HCT116 (cell line): Measurements from ENCODE around the gene IDUA. TPM values are rescaled to one million over a fixed set of nuclear protein-coding genes. Genes with fewer than 3 reads are reported as not detected.
"Not testable (repeated sequence)": the region's sequence is repeated elsewhere in the genome, so short reads cannot be mapped to it uniquely, and the experiment has no call there.

Experiments used
- ATAC-seq: fragments of 200-7000 bp; cut with Tn5 transposase; 2 replicates; pipeline ENCODE4 v1.9.1; 2020; ENCODE audit warnings: mild to moderate bottlenecking, moderate library complexity
- BruUV-seq: library from RNA; stranded (reverse); fragments of 400-500 nt; replicated peaks from 2 replicates; lab custom pipeline; 2021; lab: Mats Ljungman, UMichigan
- CTCF ChIA-PET: fragments of 300-600 bp; sonication (Branson Sonifier 250); formaldehyde crosslinking; loops from one replicate; lab custom pipeline; 2021; ENCODE audit warnings: antibody characterized with exemption; lab: Charles Lee
- POLR2A ChIA-PET: fragments of 300-600, 350-600 bp; sonication (Branson Sonifier 250); formaldehyde crosslinking; loops from one replicate; lab custom pipeline; 2021; ENCODE audit warnings: antibody characterized with exemption; lab: Charles Lee
- RAD21 ChIA-PET, 2 experiments: fragments of 300-600 bp; sonication (Branson Sonifier 250); formaldehyde crosslinking; loops; one replicate each; lab custom pipeline; 2023; ENCODE audit warnings: low total read pairs in 2 of 2; ENCODE audit not compliant: uncharacterized antibody in 2 of 2, unreplicated experiment in 2 of 2, low non-redundant PET in 1 of 2; lab: Charles Lee
- DNase-seq: peaks from one replicate; pipeline ENCODE4 v3.0.0-alpha.2; 2010; ENCODE audit warnings: low read depth, low spot score
- H2AFZ ChIP-seq: fragments of 200-600 bp; shearing (Covaris generic), sonication (generic); 2 replicates; pipeline ENCODE4 v1.6.1; 2017; ENCODE audit warnings: low read depth, mixed run types, mixed read lengths, antibody characterized with exemption, low read length; ENCODE audit not compliant: poor library complexity, severe bottlenecking
- H3K27ac ChIP-seq: 2 replicates; pipeline ENCODE4 v1.5.1; 2012; ENCODE audit warnings: low read depth, low read length
- H3K27me3 ChIP-seq: fragments of 200-600 bp; sonication (generic); 2 replicates; pipeline ENCODE4 v1.6.1; 2016; ENCODE audit warnings: mixed run types, low read length, mixed read lengths; ENCODE audit not compliant: insufficient read depth
- H3K36me3 ChIP-seq, 2 experiments: fragments of 200-500 bp in 1 of 2; fragments of 200-600 bp in 1 of 2; sonication (Bioruptor generic) in 1 of 2; sonication (generic) in 1 of 2; 2 replicates each; pipeline versions ENCODE4 v1.5.1 to v1.6.1; 2014 to 2016; ENCODE audit warnings: low read length in 2 of 2, inconsistent platforms in 1 of 2, mixed read lengths in 1 of 2, mixed run types in 1 of 2; ENCODE audit not compliant: insufficient read depth in 2 of 2, control insufficient read depth in 1 of 2
- H3K4me1 ChIP-seq, 2 experiments: fragments of 200-600 bp in 1 of 2; sonication (generic) in 1 of 2; 2 replicates each; pipeline versions ENCODE4 v1.5.1 to v1.6.1; 2012 to 2017; ENCODE audit warnings: low read length in 2 of 2, inconsistent platforms in 1 of 2, mild to moderate bottlenecking in 1 of 2, mixed read lengths in 1 of 2, mixed run types in 1 of 2, moderate library complexity in 1 of 2; ENCODE audit not compliant: insufficient read depth in 2 of 2, control insufficient read depth in 1 of 2
- H3K4me2 ChIP-seq: fragments of 200-600 bp; sonication (generic); 2 replicates; pipeline ENCODE4 v1.6.1; 2017; ENCODE audit warnings: mixed run types, low read length, mixed read lengths
- H3K4me3 ChIP-seq, 2 experiments: fragments of 200-600 bp in 1 of 2; sonication (generic) in 1 of 2; replicated peaks in 1 of 2; 2 replicates each; pipeline ENCODE4 v1.5.1; 2011 to 2016; ENCODE audit warnings: low read length in 2 of 2, control low read depth in 1 of 2, low read depth in 1 of 2, mild to moderate bottlenecking in 1 of 2, mixed read lengths in 1 of 2, mixed run types in 1 of 2
- H3K79me2 ChIP-seq: fragments of 200-600 bp; sonication (generic); 2 replicates; pipeline ENCODE4 v1.6.1; 2017; ENCODE audit warnings: mild to moderate bottlenecking, mixed run types, low read length, moderate library complexity, mixed read lengths; ENCODE audit not compliant: insufficient read depth
- H3K9ac ChIP-seq: fragments of 200-600 bp; sonication (generic); 2 replicates; pipeline ENCODE4 v1.6.1; 2016; ENCODE audit warnings: low read length, mixed read lengths
- H3K9me2 ChIP-seq: fragments of 200-600 bp; sonication (generic), shearing (Covaris generic); 2 replicates; pipeline ENCODE4 v1.6.1; 2017; ENCODE audit warnings: mixed run types, mild to moderate bottlenecking, moderate library complexity; ENCODE audit not compliant: insufficient read depth
- H3K9me3 ChIP-seq, 2 experiments: fragments of 200-500 bp in 1 of 2; fragments of 200-600 bp in 1 of 2; sonication (Bioruptor generic) in 1 of 2; sonication (generic) in 1 of 2; 2 replicates each; pipeline ENCODE4 v1.6.1; 2014 to 2017; ENCODE audit warnings: low read length in 2 of 2, mixed read lengths in 2 of 2, inconsistent platforms in 1 of 2, low read depth in 1 of 2, mild to moderate bottlenecking in 1 of 2, mixed run types in 1 of 2, moderate library complexity in 1 of 2; ENCODE audit not compliant: control insufficient read depth in 1 of 2, insufficient read depth in 1 of 2
- H4K20me1 ChIP-seq: fragments of 200-600 bp; sonication (generic), shearing (Covaris generic); 2 replicates; pipeline ENCODE4 v1.6.1; 2017; ENCODE audit warnings: mixed run types, mild to moderate bottlenecking, moderate library complexity; ENCODE audit not compliant: insufficient read depth
- CEBPB ChIP-seq: IDR thresholded peaks from 2 replicates; pipeline ENCODE4 v1.6.1; 2012; ENCODE audit warnings: low read depth
- intact Hi-C: fragments of 100-400 bp; cut with micrococcal nuclease; formaldehyde crosslinking; loops from 2 replicates; pipeline ENCODE4 v1.10.0; 2022
- total RNA-seq: library from RNA; stranded (reverse); gene quantifications from one replicate; pipeline ENCODE4 v1.2.1, GENCODE V29; 2021; ENCODE audit not compliant: unreplicated experiment
- TF ChIP-seq, protein P1 (sequence below): IDR thresholded peaks from 2 replicates; pipeline ENCODE4 v1.6.1; 2012; ENCODE audit warnings: low read depth

Gene IDUA
- total RNA-seq, 1 experiment from 2014 or later, result 28.2 TPM

DNA sequence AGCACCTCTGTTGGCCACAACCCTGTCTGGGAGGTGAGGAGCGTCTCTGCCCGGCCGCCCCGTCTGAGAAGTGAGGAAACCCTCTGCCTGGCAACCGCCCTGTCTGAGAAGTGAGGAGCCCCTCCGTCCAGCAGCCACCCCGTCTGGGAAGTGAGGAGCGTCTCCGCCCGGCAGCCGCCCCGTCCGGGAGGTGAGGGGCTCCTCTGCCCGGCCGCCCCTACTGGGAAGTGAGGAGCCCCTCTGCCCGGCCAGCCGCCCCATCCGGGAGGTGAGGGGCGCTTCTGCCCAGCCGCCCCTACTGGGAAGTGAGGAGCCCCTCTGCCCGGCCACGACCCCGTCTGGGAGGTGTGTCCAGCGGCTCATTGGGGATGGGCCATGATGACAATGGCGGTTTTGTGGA is 10.8 kb upstream of the IDUA start:
- H3K36me3 ChIP-seq, H3K79me2 ChIP-seq, CTCF ChIA-PET, intact Hi-C loops, H3K27ac ChIP-seq, DNase-seq, H3K4me2 ChIP-seq, H3K4me3 ChIP-seq, RAD21 ChIA-PET, H3K9ac ChIP-seq, BruUV-seq, ATAC-seq, H3K9me2 ChIP-seq, POLR2A ChIA-PET, H3K9me3 ChIP-seq, H4K20me1 ChIP-seq, H2AFZ ChIP-seq, H3K27me3 ChIP-seq: not testable (repeated sequence)
- peaks cover 9 to 24% of the 10 kb centered on the region in 2 experiments; a peak in 3 of 4 replicates for H3K4me1 ChIP-seq

DNA sequence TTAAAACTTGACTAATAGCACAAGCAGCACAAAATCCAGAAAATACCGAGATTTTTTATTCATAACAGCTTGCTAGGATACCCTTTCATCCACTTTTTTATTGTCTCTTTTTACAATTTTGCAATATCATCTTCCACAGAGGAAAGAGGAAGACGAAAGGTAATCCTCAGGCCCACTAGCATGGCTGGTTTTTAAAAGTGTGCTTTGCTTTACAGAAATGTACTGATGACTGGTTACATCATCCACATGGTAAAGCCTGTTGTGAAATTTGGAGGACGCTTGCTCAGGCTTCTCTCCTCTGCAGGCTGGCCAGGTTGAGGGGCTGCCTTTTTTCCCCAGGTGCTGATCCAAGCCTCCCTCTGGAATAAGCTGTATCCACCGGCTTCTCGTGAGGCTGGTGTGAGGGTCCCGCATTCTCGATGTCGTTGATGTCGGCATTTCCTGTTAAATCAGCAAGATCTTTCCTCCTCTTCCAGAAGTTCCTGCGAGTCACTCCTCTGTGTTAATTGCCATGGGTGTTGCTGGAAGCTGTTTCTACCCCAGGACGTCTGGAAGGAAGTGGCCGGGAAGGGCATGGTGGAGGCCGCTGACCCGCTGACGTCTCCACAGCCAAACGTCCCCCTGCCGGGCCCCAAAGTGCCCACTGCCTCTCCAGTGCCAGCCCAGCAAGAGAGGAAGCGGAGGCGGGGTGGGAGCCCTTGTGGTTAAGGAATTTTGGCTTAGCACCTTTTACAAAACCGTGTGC is 7.7 kb upstream of the IDUA start:
- no peak overlapping the region for H3K27ac ChIP-seq
- H3K36me3 ChIP-seq, result no peaks in the 10 kb centered on the region
- no TSS peak for BruUV-seq
- ChIA-PET POLR2A (no interaction called here), RAD21 (no interaction called here), CTCF (no interaction called here)
- H3K4me1 ChIP-seq, result peaks cover 0 to 5% of the 10 kb centered on the region in 2 experiments; a peak in 2 of 4 replicates
- no peak for DNase-seq
- no peaks in the 10 kb centered on the region for H3K27me3 ChIP-seq
- H3K9ac ChIP-seq, result no peak overlapping the region
- H3K4me2 ChIP-seq, result no peak overlapping the region
- H3K9me3 ChIP-seq, result no peaks in the 10 kb centered on the region
- H3K4me3 ChIP-seq, result no peak overlapping the region
- no peaks in the 10 kb centered on the region for H3K79me2 ChIP-seq
- intact Hi-C loops, result no loop called here
- TF ChIP-seq CEBPB, result no peak
- TF ChIP-seq, protein P1, sequence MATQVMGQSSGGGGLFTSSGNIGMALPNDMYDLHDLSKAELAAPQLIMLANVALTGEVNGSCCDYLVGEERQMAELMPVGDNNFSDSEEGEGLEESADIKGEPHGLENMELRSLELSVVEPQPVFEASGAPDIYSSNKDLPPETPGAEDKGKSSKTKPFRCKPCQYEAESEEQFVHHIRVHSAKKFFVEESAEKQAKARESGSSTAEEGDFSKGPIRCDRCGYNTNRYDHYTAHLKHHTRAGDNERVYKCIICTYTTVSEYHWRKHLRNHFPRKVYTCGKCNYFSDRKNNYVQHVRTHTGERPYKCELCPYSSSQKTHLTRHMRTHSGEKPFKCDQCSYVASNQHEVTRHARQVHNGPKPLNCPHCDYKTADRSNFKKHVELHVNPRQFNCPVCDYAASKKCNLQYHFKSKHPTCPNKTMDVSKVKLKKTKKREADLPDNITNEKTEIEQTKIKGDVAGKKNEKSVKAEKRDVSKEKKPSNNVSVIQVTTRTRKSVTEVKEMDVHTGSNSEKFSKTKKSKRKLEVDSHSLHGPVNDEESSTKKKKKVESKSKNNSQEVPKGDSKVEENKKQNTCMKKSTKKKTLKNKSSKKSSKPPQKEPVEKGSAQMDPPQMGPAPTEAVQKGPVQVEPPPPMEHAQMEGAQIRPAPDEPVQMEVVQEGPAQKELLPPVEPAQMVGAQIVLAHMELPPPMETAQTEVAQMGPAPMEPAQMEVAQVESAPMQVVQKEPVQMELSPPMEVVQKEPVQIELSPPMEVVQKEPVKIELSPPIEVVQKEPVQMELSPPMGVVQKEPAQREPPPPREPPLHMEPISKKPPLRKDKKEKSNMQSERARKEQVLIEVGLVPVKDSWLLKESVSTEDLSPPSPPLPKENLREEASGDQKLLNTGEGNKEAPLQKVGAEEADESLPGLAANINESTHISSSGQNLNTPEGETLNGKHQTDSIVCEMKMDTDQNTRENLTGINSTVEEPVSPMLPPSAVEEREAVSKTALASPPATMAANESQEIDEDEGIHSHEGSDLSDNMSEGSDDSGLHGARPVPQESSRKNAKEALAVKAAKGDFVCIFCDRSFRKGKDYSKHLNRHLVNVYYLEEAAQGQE, result no peak
- H2AFZ ChIP-seq, result no peak overlapping the region
- H4K20me1 ChIP-seq, result no peaks in the 10 kb centered on the region
- ATAC-seq, result no peak
- no peaks in the 10 kb centered on the region for H3K9me2 ChIP-seq
